HG03460 (cell line): ENCODE measurements around the gene PHAF1.
A peak's percentile ranks its signal among the peaks of the same experiment; 100 is the strongest.

Source experiments
- ATAC-seq: cut with Tn5 transposase; IDR thresholded peaks from one replicate; pipeline ENCODE4 v1.9.1; 2021; ENCODE audit not compliant: unreplicated experiment

PHAF1 gene

GRCh38 chr16:67109407-67110135 is at the start of gene PHAF1:
Gene PHAF1, plus strand, starts transcription at chr16:67109941. Its CDS starts 235 bp downstream, at chr16:67110176.
- peak; percentile 80 for ATAC-seq

GRCh38 chr16:67063008-67063407 is 46.7 kb upstream of the PHAF1 start:
- ATAC-seq: no peak

GRCh38 chr16:67068212-67068753 is 41.5 kb upstream of the PHAF1 start:
- no peak for ATAC-seq

GRCh38 chr16:67071476-67072048 is 38.2 kb upstream of the PHAF1 start:
- ATAC-seq: no peak

GRCh38 chr16:67075331-67075730 is 34.4 kb upstream of the PHAF1 start:
- no peak for ATAC-seq

GRCh38 chr16:67077871-67078270 is 31.9 kb upstream of the PHAF1 start:
- no peak for ATAC-seq

- no peak for ATAC-seq
Measured at GRCh38 chr16:67082100-67082499, 27.6 kb upstream of the PHAF1 start.

GRCh38 chr16:67082891-67083290 is 26.9 kb upstream of the PHAF1 start:
- ATAC-seq: no peak

- ATAC-seq: peak; percentile 73
Measured at GRCh38 chr16:67084345-67085028, 25.3 kb upstream of the PHAF1 start.

GRCh38 chr16:67086822-67087221 is 22.9 kb upstream of the PHAF1 start:
- no peak for ATAC-seq

- ATAC-seq: no peak
Measured at GRCh38 chr16:67087291-67087690, 22.4 kb upstream of the PHAF1 start.

GRCh38 chr16:67087803-67088202 is 21.9 kb upstream of the PHAF1 start:
- no peak for ATAC-seq

GRCh38 chr16:67088551-67088950 is 21.2 kb upstream of the PHAF1 start:
- no peak for ATAC-seq

- ATAC-seq: no peak
Measured at GRCh38 chr16:67089101-67089500, 20.6 kb upstream of the PHAF1 start.

GRCh38 chr16:67091906-67092566 is 17.7 kb upstream of the PHAF1 start:
- ATAC-seq: no peak

- no peak for ATAC-seq
Measured at GRCh38 chr16:67093098-67093726, 16.5 kb upstream of the PHAF1 start.

- ATAC-seq: no peak
Measured at GRCh38 chr16:67098599-67098998, 11.1 kb upstream of the PHAF1 start.

- ATAC-seq: no peak
Measured at GRCh38 chr16:67100569-67101310, 9.0 kb upstream of the PHAF1 start.

- no peak for ATAC-seq
Measured at GRCh38 chr16:67101311-67102082, 8.2 kb upstream of the PHAF1 start.
